Smooth muscle cell of the brain vasculature (primary cell): Measurements from ENCODE around the gene MPC1.

Source experiments
- DNase-seq: peaks from one replicate; pipeline ENCODE4 v3.0.0-alpha.2; 2012; ENCODE audit warnings: low read depth, low spot score

MPC1 gene

GRCh38 chr6:166382933-166383801, at the start of gene MPC1:
Gene MPC1 (minus strand): TSS chr6:166382940. CDS start chr6:166382876, 64 bp downstream.
- peak; percentile 82 for DNase-seq

GRCh38 chr6:166430269-166430668, 47.5 kb upstream of the MPC1 start:
- no peak for DNase-seq

GRCh38 chr6:166424431-166424830, 41.7 kb upstream of the MPC1 start:
- DNase-seq = no peak

GRCh38 chr6:166423781-166424180, 41.0 kb upstream of the MPC1 start:
- no peak for DNase-seq

GRCh38 chr6:166423051-166423745, 40.5 kb upstream of the MPC1 start:
- no peak for DNase-seq

GRCh38 chr6:166422201-166422940, 39.6 kb upstream of the MPC1 start:
- DNase-seq = no peak

GRCh38 chr6:166420351-166420750, 37.6 kb upstream of the MPC1 start:
- DNase-seq = no peak

- no peak for DNase-seq
Observed at GRCh38 chr6:166419717-166420116, 37.0 kb upstream of the MPC1 start.

GRCh38 chr6:166419286-166419685, 36.5 kb upstream of the MPC1 start:
- DNase-seq = no peak

- DNase-seq = no peak
Observed at GRCh38 chr6:166418691-166419143, 36.0 kb upstream of the MPC1 start.

GRCh38 chr6:166417285-166417691, 34.5 kb upstream of the MPC1 start:
- no peak for DNase-seq

- no peak for DNase-seq
Observed at GRCh38 chr6:166415833-166416347, 33.1 kb upstream of the MPC1 start.

GRCh38 chr6:166415306-166415705, 32.6 kb upstream of the MPC1 start:
- DNase-seq = no peak

GRCh38 chr6:166413491-166413951, 30.8 kb upstream of the MPC1 start:
- DNase-seq = no peak

- DNase-seq = no peak
Observed at GRCh38 chr6:166412911-166413384, 30.2 kb upstream of the MPC1 start.

- no peak for DNase-seq
Observed at GRCh38 chr6:166412156-166412910, 29.6 kb upstream of the MPC1 start.

- DNase-seq = no peak
Observed at GRCh38 chr6:166411721-166412151, 29.0 kb upstream of the MPC1 start.

GRCh38 chr6:166411271-166411670, 28.5 kb upstream of the MPC1 start:
- no peak for DNase-seq

- no peak for DNase-seq
Observed at GRCh38 chr6:166410426-166410935, 27.7 kb upstream of the MPC1 start.

GRCh38 chr6:166408936-166409755, 26.4 kb upstream of the MPC1 start:
- DNase-seq = no peak
